GM23338 (cell line): ENCODE data around the gene MRPL22. TPM values are rescaled to one million over a fixed set of nuclear protein-coding genes. Genes with fewer than 3 reads are reported as not detected.

Experiments
- ATAC-seq: fragments of 200-7000 bp; cut with Tn5 transposase; 3 replicates; pipeline ENCODE4 v1.9.1; 2020
- DNase-seq: peaks from one replicate; pipeline ENCODE4 v3.0.0-alpha.2; 2015; ENCODE audit warnings: low spot score
- H2AFZ ChIP-seq: fragments of 200-600 bp; sonication (generic); 2 replicates; pipeline ENCODE4 v1.8.0; 2016; ENCODE audit warnings: antibody characterized with exemption, mild to moderate bottlenecking, moderate library complexity
- H3F3A ChIP-seq: fragments of 200-600 bp; sonication (generic); replicated peaks from 2 replicates; pipeline ENCODE4 v1.8.0; 2017; ENCODE audit warnings: antibody characterized with exemption, mixed run types, low read depth
- H3K27ac ChIP-seq: fragments of 200-600 bp; sonication (generic); 2 replicates; pipeline ENCODE4 v1.6.1; 2016; ENCODE audit warnings: low read depth
- H3K27me3 ChIP-seq: fragments of 200-600 bp; sonication (generic); 2 replicates; pipeline ENCODE4 v1.8.0; 2016; ENCODE audit warnings: mild to moderate bottlenecking, mixed run types, moderate library complexity; ENCODE audit not compliant: insufficient read depth
- H3K36me3 ChIP-seq: fragments of 200-600 bp; sonication (generic); 2 replicates; pipeline ENCODE4 v1.8.0; 2016; ENCODE audit warnings: mild to moderate bottlenecking; ENCODE audit not compliant: insufficient read depth
- H3K4me1 ChIP-seq: fragments of 200-600 bp; sonication (generic); 2 replicates; pipeline ENCODE4 v1.8.0; 2016; ENCODE audit warnings: mild to moderate bottlenecking, moderate library complexity; ENCODE audit not compliant: insufficient read depth
- H3K4me2 ChIP-seq: fragments of 200-600 bp; sonication (generic); 2 replicates; pipeline ENCODE4 v1.7.1; 2017; ENCODE audit warnings: mixed run types
- H3K4me3 ChIP-seq: fragments of 200-600 bp; sonication (generic); 2 replicates; pipeline ENCODE4 v1.6.1; 2016; ENCODE audit warnings: mixed run types
- H3K79me2 ChIP-seq: fragments of 200-600 bp; sonication (generic); replicated peaks from 2 replicates; pipeline ENCODE4 v1.8.0; 2017; ENCODE audit warnings: mild to moderate bottlenecking; ENCODE audit not compliant: insufficient read depth
- H3K9me2 ChIP-seq: fragments of 200-600 bp; sonication (generic); 2 replicates; pipeline ENCODE4 v1.8.0; 2017; ENCODE audit not compliant: insufficient read depth
- H4K20me1 ChIP-seq: fragments of 200-600 bp; sonication (generic); replicated peaks from 2 replicates; pipeline ENCODE4 v1.8.0; 2017; ENCODE audit warnings: mild to moderate bottlenecking; ENCODE audit not compliant: insufficient read depth
- H3K27ac Mint-ChIP-seq: 2 replicates; pipeline ENCODE4 v1.8.0; 2020; ENCODE audit warnings: inconsistent platforms, mild to moderate bottlenecking, moderate library complexity, mixed read lengths
- H3K27me3 Mint-ChIP-seq: 3 replicates; pipeline ENCODE4 v1.8.0; 2022; ENCODE audit warnings: low read depth, mild to moderate bottlenecking, moderate library complexity, mixed read lengths, inconsistent platforms; ENCODE audit not compliant: insufficient read depth, poor library complexity
- H3K36me3 Mint-ChIP-seq: 3 replicates; pipeline ENCODE4 v1.8.0; 2021; ENCODE audit warnings: low read depth, mild to moderate bottlenecking, inconsistent platforms, moderate library complexity, mixed read lengths
- H3K4me1 Mint-ChIP-seq: 3 replicates; pipeline ENCODE4 v1.8.0; 2020; ENCODE audit warnings: mild to moderate bottlenecking, inconsistent platforms, mixed read lengths
- H3K4me3 Mint-ChIP-seq: 3 replicates; pipeline ENCODE4 v1.8.0; 2021; ENCODE audit warnings: moderate library complexity, mild to moderate bottlenecking, inconsistent platforms, mixed read lengths
- H3K9me3 Mint-ChIP-seq: 3 replicates; pipeline ENCODE4 v1.8.0; 2020; ENCODE audit warnings: moderate library complexity, mild to moderate bottlenecking, inconsistent platforms, mixed read lengths
- CTCF ChIP-seq, 2 experiments: fragments of 200-600 bp in 1 of 2; sonication (generic) in 1 of 2; conservative IDR thresholded peaks; 2 replicates each; pipeline versions ENCODE4 v1.5.1 to v1.6.1; 2016 to 2017; ENCODE audit warnings: antibody characterized with exemption in 2 of 2, low read depth in 2 of 2, mild to moderate bottlenecking in 2 of 2, moderate library complexity in 1 of 2
- ETS1 ChIP-seq: IDR thresholded peaks from 2 replicates; pipeline ENCODE4 v1.6.1; 2016; ENCODE audit warnings: antibody characterized with exemption
- EZH2 ChIP-seq: fragments of 200-600 bp; sonication (generic); IDR thresholded peaks from one replicate; pipeline ENCODE4 v1.8.0; 2017; ENCODE audit warnings: antibody characterized with exemption, mild to moderate bottlenecking, low read depth; ENCODE audit not compliant: unreplicated experiment
- EZH2phosphoT487 ChIP-seq: fragments of 200-600 bp; sonication (generic); IDR thresholded peaks from one replicate; pipeline ENCODE4 v1.8.1; 2018; ENCODE audit warnings: antibody characterized with exemption; ENCODE audit not compliant: unreplicated experiment
- JUNB ChIP-seq: IDR thresholded peaks from one replicate; pipeline ENCODE4 v1.6.1; 2016; ENCODE audit warnings: antibody characterized with exemption; ENCODE audit not compliant: unreplicated experiment
- NANOG ChIP-seq: IDR thresholded peaks from 2 replicates; pipeline ENCODE4 v1.6.1; 2016; ENCODE audit warnings: antibody characterized with exemption, borderline replicate concordance
- POLR2AphosphoS5 ChIP-seq: IDR thresholded peaks from 2 replicates; pipeline ENCODE4 v1.6.1; 2016; ENCODE audit warnings: antibody characterized with exemption, low read depth
- REST ChIP-seq: IDR thresholded peaks from one replicate; pipeline ENCODE4 v1.6.1; 2018; ENCODE audit warnings: antibody characterized with exemption; ENCODE audit not compliant: unreplicated experiment
- ZNF114 ChIP-seq: fragments of 250-450 bp; sonication (Bioruptor Pico); IDR thresholded peaks from 2 replicates; pipeline ENCODE4 v1.5.0; 2020; ENCODE audit warnings: mild to moderate bottlenecking, moderate library complexity
- ZNF331 ChIP-seq: fragments of 250-450 bp; sonication (Bioruptor Pico); IDR thresholded peaks from 2 replicates; pipeline ENCODE4 v1.5.0; 2020; ENCODE audit warnings: low read depth, mild to moderate bottlenecking, moderate library complexity
- polyA plus RNA-seq: library from polyadenylated mRNA; unstranded; fragments of >200 nt; fragmentation: Nextera tagmentation; extraction: Ambion mirVana; gene quantifications from 2 replicates; pipeline ENCODE4 v1.2.1, GENCODE V29; 2016
- total RNA-seq: library from RNA; depleted of rRNA; stranded (reverse); fragments of >200 nt; shearing (Covaris generic); gene quantifications from 2 replicates; pipeline ENCODE4 v1.2.3, GENCODE V29; 2014

Gene MRPL22
- total and polyA plus RNA-seq, 2 experiments from 2014 or later, result 32.1 to 256 TPM

- TF ChIP-seq ETS1 (no peak), REST (no peak), ZNF331 (CRISPR knock-in tag) (no peak), ZNF114 (CRISPR knock-in tag) (no peak)
These were observed 28.1 kb downstream of the MRPL22 start (continued) for GRCh38 chr5:154968953-154969352.

GRCh38 chr5:154970759-154971158 lies 29.9 kb downstream of the MRPL22 start:
- Histone ChIP-seq H3K4me2 (no peak overlapping the region), H2AFZ (no peak overlapping the region), H3K27ac (no peak overlapping the region), H3K9me2 (no peaks in the 10 kb centered on the region), H3K79me2 (no peaks in the 10 kb centered on the region), H3F3A (no peaks in the 10 kb centered on the region), H3K4me3 (no peak overlapping the region), H4K20me1 (no peaks in the 10 kb centered on the region), H3K36me3 (no peaks in the 10 kb centered on the region), H3K27me3 (no peaks in the 10 kb centered on the region), H3K4me1 (no peaks in the 10 kb centered on the region)
- no peak for DNase-seq
- no peak overlapping the region for H3K4me3 Mint-ChIP-seq
- H3K27ac Mint-ChIP-seq, result no peak overlapping the region
- ATAC-seq, result no peak
- 0 out of 3 replicates have a peak, but pooled peaks cover 2% of the 10 kb centered on the region for H3K9me3 Mint-ChIP-seq
- no peaks in the 10 kb centered on the region for H3K27me3 Mint-ChIP-seq
- peaks cover 5% of the 10 kb centered on the region for H3K36me3 Mint-ChIP-seq
- no peaks in the 10 kb centered on the region for H3K4me1 Mint-ChIP-seq
- no peak for TF ChIP-seq NANOG
- TF ChIP-seq POLR2AphosphoS5, result no peak
- TF ChIP-seq CTCF (conservative IDR thresholded peaks at IDR 0.05; ENCODE audit: low read depth in 2 of 2), result no peak
- TF ChIP-seq ZNF114 (CRISPR knock-in tag), result no peak
- TF ChIP-seq REST, result no peak
- no peak for TF ChIP-seq JUNB
- no peak for TF ChIP-seq EZH2
- TF ChIP-seq EZH2phosphoT487, result no peak
